SK-N-SH treated with all-trans-retinoic acid at 6 μM for 48 hours (cell line): ENCODE measurements around the gene INPP4B.

ENCODE experiments used
- ARNTL ChIP-seq: fragments of 450-650 bp; formaldehyde crosslinking; IDR thresholded peaks from 2 replicates; pipeline ENCODE4 v1.5.0; 2020; ENCODE audit warnings: low read depth, mild to moderate bottlenecking, moderate library complexity, borderline replicate concordance
- BACH2 ChIP-seq: fragments of 250-450 bp; sonication (Bioruptor Pico); IDR thresholded peaks from 2 replicates; pipeline ENCODE4 v1.9.0; 2021; ENCODE audit warnings: mild to moderate bottlenecking, borderline replicate concordance
- CSDC2 ChIP-seq: fragments of 250-450 bp; sonication (Bioruptor Pico); IDR thresholded peaks from 2 replicates; pipeline ENCODE4 v1.5.0; 2020; ENCODE audit warnings: mild to moderate bottlenecking, moderate library complexity
- OSR1 ChIP-seq: fragments of 250-450 bp; sonication (Bioruptor Pico); IDR thresholded peaks from 2 replicates; pipeline ENCODE4 v1.8.0; 2022; ENCODE audit warnings: moderate library complexity, mild to moderate bottlenecking, inconsistent platforms
- PPARA ChIP-seq: fragments of 250-450 bp; sonication (Bioruptor Pico); IDR thresholded peaks from 2 replicates; pipeline ENCODE4 v1.5.0; 2020; ENCODE audit warnings: mild to moderate bottlenecking, borderline replicate concordance
- RARB ChIP-seq: fragments of 250-450 bp; sonication (Bioruptor Pico); IDR thresholded peaks from 2 replicates; pipeline ENCODE4 v1.8.0; 2021; ENCODE audit warnings: mild to moderate bottlenecking, moderate library complexity
- SNAI2 ChIP-seq: fragments of 250-450 bp; sonication (Bioruptor Pico); IDR thresholded peaks from 2 replicates; pipeline ENCODE4 v1.5.0; 2020; ENCODE audit warnings: mild to moderate bottlenecking, moderate library complexity
- TCF4 ChIP-seq: fragments of 250-450 bp; sonication (Bioruptor Pico); IDR thresholded peaks from 2 replicates; pipeline ENCODE4 v1.8.0; 2021; ENCODE audit warnings: mild to moderate bottlenecking, moderate library complexity, borderline replicate concordance
- TOX ChIP-seq: fragments of 250-450 bp; sonication (Bioruptor Pico); IDR thresholded peaks from 2 replicates; pipeline ENCODE4 v1.8.0; 2021; ENCODE audit warnings: mild to moderate bottlenecking, moderate library complexity, borderline replicate concordance
- ZFP3 ChIP-seq: fragments of 250-450 bp; sonication (Bioruptor Pico); IDR thresholded peaks from 2 replicates; pipeline ENCODE4 v1.5.0; 2020; ENCODE audit warnings: mild to moderate bottlenecking, moderate library complexity
- TF ChIP-seq, protein P1 (sequence below): fragments of 250-450 bp; sonication (Bioruptor Pico); IDR thresholded peaks from 2 replicates; pipeline ENCODE4 v1.5.1; 2020; ENCODE audit warnings: low read depth, mild to moderate bottlenecking, moderate library complexity
- TF ChIP-seq, protein P2 (sequence below): fragments of 250-450 bp; sonication (Bioruptor Pico); IDR thresholded peaks from 2 replicates; pipeline ENCODE4 v1.8.0; 2020; ENCODE audit warnings: mild to moderate bottlenecking, moderate library complexity, borderline replicate concordance

DNA sequence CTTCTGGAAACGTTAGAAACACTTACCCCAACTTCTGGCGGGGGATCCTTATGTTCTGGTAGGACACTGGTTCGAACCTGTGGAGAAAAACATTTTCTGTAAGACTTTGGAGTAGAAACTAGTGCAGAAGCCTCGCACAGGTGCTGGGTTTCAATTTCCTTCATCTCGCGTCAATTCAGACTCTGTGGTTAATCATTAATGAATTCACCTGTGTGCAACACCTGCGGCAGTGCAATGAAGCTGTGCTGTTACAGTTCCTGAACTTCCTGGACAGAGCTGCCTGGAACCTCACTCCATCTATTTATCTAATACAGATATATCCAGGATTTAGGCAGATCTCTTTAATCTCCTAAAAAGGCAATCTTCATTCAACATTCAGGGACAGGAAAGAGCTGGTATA is 531.4 kb downstream of the INPP4B start:
- TF ChIP-seq TOX (CRISPR knock-in tag) (no peak), SNAI2 (CRISPR knock-in tag) (no peak), PPARA (CRISPR knock-in tag) (no peak), BACH2 (CRISPR knock-in tag) (no peak), RARB (CRISPR knock-in tag) (no peak), OSR1 (CRISPR knock-in tag) (no peak), ARNTL (no peak), TCF4 (CRISPR knock-in tag) (no peak), ZFP3 (no peak), CSDC2 (CRISPR knock-in tag) (no peak)
- TF ChIP-seq, protein P1, sequence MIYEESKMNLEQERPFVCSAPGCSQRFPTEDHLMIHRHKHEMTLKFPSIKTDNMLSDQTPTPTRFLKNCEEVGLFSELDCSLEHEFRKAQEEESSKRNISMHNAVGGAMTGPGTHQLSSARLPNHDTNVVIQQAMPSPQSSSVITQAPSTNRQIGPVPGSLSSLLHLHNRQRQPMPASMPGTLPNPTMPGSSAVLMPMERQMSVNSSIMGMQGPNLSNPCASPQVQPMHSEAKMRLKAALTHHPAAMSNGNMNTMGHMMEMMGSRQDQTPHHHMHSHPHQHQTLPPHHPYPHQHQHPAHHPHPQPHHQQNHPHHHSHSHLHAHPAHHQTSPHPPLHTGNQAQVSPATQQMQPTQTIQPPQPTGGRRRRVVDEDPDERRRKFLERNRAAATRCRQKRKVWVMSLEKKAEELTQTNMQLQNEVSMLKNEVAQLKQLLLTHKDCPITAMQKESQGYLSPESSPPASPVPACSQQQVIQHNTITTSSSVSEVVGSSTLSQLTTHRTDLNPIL (CRISPR knock-in tag), result no peak
- TF ChIP-seq, protein P2, sequence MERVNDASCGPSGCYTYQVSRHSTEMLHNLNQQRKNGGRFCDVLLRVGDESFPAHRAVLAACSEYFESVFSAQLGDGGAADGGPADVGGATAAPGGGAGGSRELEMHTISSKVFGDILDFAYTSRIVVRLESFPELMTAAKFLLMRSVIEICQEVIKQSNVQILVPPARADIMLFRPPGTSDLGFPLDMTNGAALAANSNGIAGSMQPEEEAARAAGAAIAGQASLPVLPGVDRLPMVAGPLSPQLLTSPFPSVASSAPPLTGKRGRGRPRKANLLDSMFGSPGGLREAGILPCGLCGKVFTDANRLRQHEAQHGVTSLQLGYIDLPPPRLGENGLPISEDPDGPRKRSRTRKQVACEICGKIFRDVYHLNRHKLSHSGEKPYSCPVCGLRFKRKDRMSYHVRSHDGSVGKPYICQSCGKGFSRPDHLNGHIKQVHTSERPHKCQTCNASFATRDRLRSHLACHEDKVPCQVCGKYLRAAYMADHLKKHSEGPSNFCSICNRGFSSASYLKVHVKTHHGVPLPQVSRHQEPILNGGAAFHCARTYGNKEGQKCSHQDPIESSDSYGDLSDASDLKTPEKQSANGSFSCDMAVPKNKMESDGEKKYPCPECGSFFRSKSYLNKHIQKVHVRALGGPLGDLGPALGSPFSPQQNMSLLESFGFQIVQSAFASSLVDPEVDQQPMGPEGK (CRISPR knock-in tag), result no peak
